Lower leg skin (tissue), 3 donors: Measurements from ENCODE around the gene PLCH2.

Source experiments
- POLR2A ChIP-seq, 2 donors: fragments of 450-650 bp; IDR thresholded peaks; one replicate each; pipeline ENCODE4 v1.6.1; 2016 to 2017; ENCODE audit warnings: antibody characterized with exemption in 2 of 2, mild to moderate bottlenecking in 1 of 2, moderate library complexity in 1 of 2
- TF ChIP-seq, protein P1 (sequence below), 3 donors: fragments of 450-650 bp; IDR thresholded peaks; one replicate each; pipeline ENCODE4 v1.5.1; 2016; ENCODE audit warnings: antibody characterized with exemption in 3 of 3, mild to moderate bottlenecking in 3 of 3, moderate library complexity in 2 of 3

DNA sequence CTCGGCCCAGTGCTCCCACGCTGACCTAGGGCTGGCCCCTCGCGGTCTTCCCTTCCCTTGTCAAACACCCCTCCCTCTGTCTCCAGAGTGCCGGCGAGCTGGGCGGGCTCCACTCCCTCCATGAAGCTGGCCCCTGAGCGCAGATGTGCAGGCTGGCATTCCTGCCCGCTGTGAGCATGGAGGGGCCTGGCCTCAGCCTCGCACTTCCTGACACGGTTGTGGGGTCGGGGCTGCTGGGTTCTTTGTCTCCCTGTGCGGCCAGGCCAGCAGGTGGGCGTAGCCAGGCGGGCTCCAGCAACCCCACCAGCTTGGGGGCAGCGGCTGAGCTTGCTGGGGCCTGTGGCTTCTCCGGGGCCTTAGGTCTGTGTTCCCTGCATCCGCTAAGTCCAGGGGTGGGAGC is 49.5 kb upstream of the PLCH2 start:
- TF ChIP-seq, protein P1, sequence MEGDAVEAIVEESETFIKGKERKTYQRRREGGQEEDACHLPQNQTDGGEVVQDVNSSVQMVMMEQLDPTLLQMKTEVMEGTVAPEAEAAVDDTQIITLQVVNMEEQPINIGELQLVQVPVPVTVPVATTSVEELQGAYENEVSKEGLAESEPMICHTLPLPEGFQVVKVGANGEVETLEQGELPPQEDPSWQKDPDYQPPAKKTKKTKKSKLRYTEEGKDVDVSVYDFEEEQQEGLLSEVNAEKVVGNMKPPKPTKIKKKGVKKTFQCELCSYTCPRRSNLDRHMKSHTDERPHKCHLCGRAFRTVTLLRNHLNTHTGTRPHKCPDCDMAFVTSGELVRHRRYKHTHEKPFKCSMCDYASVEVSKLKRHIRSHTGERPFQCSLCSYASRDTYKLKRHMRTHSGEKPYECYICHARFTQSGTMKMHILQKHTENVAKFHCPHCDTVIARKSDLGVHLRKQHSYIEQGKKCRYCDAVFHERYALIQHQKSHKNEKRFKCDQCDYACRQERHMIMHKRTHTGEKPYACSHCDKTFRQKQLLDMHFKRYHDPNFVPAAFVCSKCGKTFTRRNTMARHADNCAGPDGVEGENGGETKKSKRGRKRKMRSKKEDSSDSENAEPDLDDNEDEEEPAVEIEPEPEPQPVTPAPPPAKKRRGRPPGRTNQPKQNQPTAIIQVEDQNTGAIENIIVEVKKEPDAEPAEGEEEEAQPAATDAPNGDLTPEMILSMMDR (IDR thresholded peaks at IDR 0.05): no peak
- TF ChIP-seq POLR2A (IDR thresholded peaks at IDR 0.05): no peak
